GM23338 (cell line): Measurements from ENCODE around the gene AR. TPM values are rescaled to one million over a fixed set of nuclear protein-coding genes. Genes with fewer than 3 reads are reported as not detected.
"Not testable (repeated sequence)": the region's sequence is repeated elsewhere in the genome, so short reads cannot be mapped to it uniquely, and the experiment has no call there.

Experiments used
- ATAC-seq: fragments of 200-7000 bp; cut with Tn5 transposase; 3 replicates; pipeline ENCODE4 v1.9.1; 2020
- DNase-seq: peaks from one replicate; pipeline ENCODE4 v3.0.0-alpha.2; 2015; ENCODE audit warnings: low spot score
- H2AFZ ChIP-seq: fragments of 200-600 bp; sonication (generic); 2 replicates; pipeline ENCODE4 v1.8.0; 2016; ENCODE audit warnings: antibody characterized with exemption, mild to moderate bottlenecking, moderate library complexity
- H3F3A ChIP-seq: fragments of 200-600 bp; sonication (generic); replicated peaks from 2 replicates; pipeline ENCODE4 v1.8.0; 2017; ENCODE audit warnings: antibody characterized with exemption, mixed run types, low read depth
- H3K27ac ChIP-seq: fragments of 200-600 bp; sonication (generic); 2 replicates; pipeline ENCODE4 v1.6.1; 2016; ENCODE audit warnings: low read depth
- H3K27me3 ChIP-seq: fragments of 200-600 bp; sonication (generic); 2 replicates; pipeline ENCODE4 v1.8.0; 2016; ENCODE audit warnings: mild to moderate bottlenecking, mixed run types, moderate library complexity; ENCODE audit not compliant: insufficient read depth
- H3K36me3 ChIP-seq: fragments of 200-600 bp; sonication (generic); 2 replicates; pipeline ENCODE4 v1.8.0; 2016; ENCODE audit warnings: mild to moderate bottlenecking; ENCODE audit not compliant: insufficient read depth
- H3K4me1 ChIP-seq: fragments of 200-600 bp; sonication (generic); 2 replicates; pipeline ENCODE4 v1.8.0; 2016; ENCODE audit warnings: mild to moderate bottlenecking, moderate library complexity; ENCODE audit not compliant: insufficient read depth
- H3K4me2 ChIP-seq: fragments of 200-600 bp; sonication (generic); 2 replicates; pipeline ENCODE4 v1.7.1; 2017; ENCODE audit warnings: mixed run types
- H3K4me3 ChIP-seq: fragments of 200-600 bp; sonication (generic); 2 replicates; pipeline ENCODE4 v1.6.1; 2016; ENCODE audit warnings: mixed run types
- H3K79me2 ChIP-seq: fragments of 200-600 bp; sonication (generic); replicated peaks from 2 replicates; pipeline ENCODE4 v1.8.0; 2017; ENCODE audit warnings: mild to moderate bottlenecking; ENCODE audit not compliant: insufficient read depth
- H3K9me2 ChIP-seq: fragments of 200-600 bp; sonication (generic); 2 replicates; pipeline ENCODE4 v1.8.0; 2017; ENCODE audit not compliant: insufficient read depth
- H4K20me1 ChIP-seq: fragments of 200-600 bp; sonication (generic); replicated peaks from 2 replicates; pipeline ENCODE4 v1.8.0; 2017; ENCODE audit warnings: mild to moderate bottlenecking; ENCODE audit not compliant: insufficient read depth
- H3K27ac Mint-ChIP-seq: 2 replicates; pipeline ENCODE4 v1.8.0; 2020; ENCODE audit warnings: inconsistent platforms, mild to moderate bottlenecking, moderate library complexity, mixed read lengths
- H3K27me3 Mint-ChIP-seq: 3 replicates; pipeline ENCODE4 v1.8.0; 2022; ENCODE audit warnings: low read depth, mild to moderate bottlenecking, moderate library complexity, mixed read lengths, inconsistent platforms; ENCODE audit not compliant: insufficient read depth, poor library complexity
- H3K36me3 Mint-ChIP-seq: 3 replicates; pipeline ENCODE4 v1.8.0; 2021; ENCODE audit warnings: low read depth, mild to moderate bottlenecking, inconsistent platforms, moderate library complexity, mixed read lengths
- H3K4me1 Mint-ChIP-seq: 3 replicates; pipeline ENCODE4 v1.8.0; 2020; ENCODE audit warnings: mild to moderate bottlenecking, inconsistent platforms, mixed read lengths
- H3K4me3 Mint-ChIP-seq: 3 replicates; pipeline ENCODE4 v1.8.0; 2021; ENCODE audit warnings: moderate library complexity, mild to moderate bottlenecking, inconsistent platforms, mixed read lengths
- H3K9me3 Mint-ChIP-seq: 3 replicates; pipeline ENCODE4 v1.8.0; 2020; ENCODE audit warnings: moderate library complexity, mild to moderate bottlenecking, inconsistent platforms, mixed read lengths
- CREB1 ChIP-seq: fragments of 250-450 bp; sonication (Bioruptor Pico); IDR thresholded peaks from 2 replicates; pipeline ENCODE4 v1.5.0; 2020; ENCODE audit warnings: low read depth, mild to moderate bottlenecking, moderate library complexity
- ETS1 ChIP-seq: IDR thresholded peaks from 2 replicates; pipeline ENCODE4 v1.6.1; 2016; ENCODE audit warnings: antibody characterized with exemption
- EZH2 ChIP-seq: fragments of 200-600 bp; sonication (generic); IDR thresholded peaks from one replicate; pipeline ENCODE4 v1.8.0; 2017; ENCODE audit warnings: antibody characterized with exemption, mild to moderate bottlenecking, low read depth; ENCODE audit not compliant: unreplicated experiment
- EZH2phosphoT487 ChIP-seq: fragments of 200-600 bp; sonication (generic); IDR thresholded peaks from one replicate; pipeline ENCODE4 v1.8.1; 2018; ENCODE audit warnings: antibody characterized with exemption; ENCODE audit not compliant: unreplicated experiment
- JUNB ChIP-seq: IDR thresholded peaks from one replicate; pipeline ENCODE4 v1.6.1; 2016; ENCODE audit warnings: antibody characterized with exemption; ENCODE audit not compliant: unreplicated experiment
- ZNF114 ChIP-seq: fragments of 250-450 bp; sonication (Bioruptor Pico); IDR thresholded peaks from 2 replicates; pipeline ENCODE4 v1.5.0; 2020; ENCODE audit warnings: mild to moderate bottlenecking, moderate library complexity
- ZNF331 ChIP-seq: fragments of 250-450 bp; sonication (Bioruptor Pico); IDR thresholded peaks from 2 replicates; pipeline ENCODE4 v1.5.0; 2020; ENCODE audit warnings: low read depth, mild to moderate bottlenecking, moderate library complexity
- ZNF462 ChIP-seq: fragments of 250-450 bp; sonication (Bioruptor Pico); IDR thresholded peaks from 2 replicates; pipeline ENCODE4 v1.5.0; 2020; ENCODE audit warnings: mild to moderate bottlenecking, moderate library complexity
- polyA plus RNA-seq: library from polyadenylated mRNA; unstranded; fragments of >200 nt; fragmentation: Nextera tagmentation; extraction: Ambion mirVana; gene quantifications from 2 replicates; pipeline ENCODE4 v1.2.1, GENCODE V29; 2016
- total RNA-seq: library from RNA; depleted of rRNA; stranded (reverse); fragments of >200 nt; shearing (Covaris generic); gene quantifications from 2 replicates; pipeline ENCODE4 v1.2.3, GENCODE V29; 2014
- TF ChIP-seq, protein P1 (sequence below), 2 experiments: fragments of 200-600 bp in 1 of 2; sonication (generic) in 1 of 2; conservative IDR thresholded peaks; 2 replicates each; pipeline versions ENCODE4 v1.5.1 to v1.6.1; 2016 to 2017; ENCODE audit warnings: antibody characterized with exemption in 2 of 2, low read depth in 2 of 2, mild to moderate bottlenecking in 2 of 2, moderate library complexity in 1 of 2
- TF ChIP-seq, protein P2 (sequence below): IDR thresholded peaks from one replicate; pipeline ENCODE4 v1.6.1; 2018; ENCODE audit warnings: antibody characterized with exemption; ENCODE audit not compliant: unreplicated experiment

AR gene
- total and polyA plus RNA-seq, 2 experiments from 2014 or later, result 11.2 to 13.3 TPM

- Histone ChIP-seq H3K4me1 (no peaks in the 10 kb centered on the region), H3K36me3 (no peaks in the 10 kb centered on the region), H3K27ac (no peak overlapping the region), H3K9me2 (no peaks in the 10 kb centered on the region), H3K79me2 (peaks cover 17% of the 10 kb centered on the region), H3K27me3 (no peaks in the 10 kb centered on the region), H2AFZ (no peak overlapping the region), H4K20me1 (no peaks in the 10 kb centered on the region), H3K4me2 (no peak overlapping the region), H3F3A (no peaks in the 10 kb centered on the region), H3K4me3 (no peak overlapping the region)
- peaks cover 41% of the 10 kb centered on the region for H3K9me3 Mint-ChIP-seq
- H3K4me1 Mint-ChIP-seq, result no peaks in the 10 kb centered on the region
- no peak overlapping the region for H3K4me3 Mint-ChIP-seq
- TF ChIP-seq, protein P1, sequence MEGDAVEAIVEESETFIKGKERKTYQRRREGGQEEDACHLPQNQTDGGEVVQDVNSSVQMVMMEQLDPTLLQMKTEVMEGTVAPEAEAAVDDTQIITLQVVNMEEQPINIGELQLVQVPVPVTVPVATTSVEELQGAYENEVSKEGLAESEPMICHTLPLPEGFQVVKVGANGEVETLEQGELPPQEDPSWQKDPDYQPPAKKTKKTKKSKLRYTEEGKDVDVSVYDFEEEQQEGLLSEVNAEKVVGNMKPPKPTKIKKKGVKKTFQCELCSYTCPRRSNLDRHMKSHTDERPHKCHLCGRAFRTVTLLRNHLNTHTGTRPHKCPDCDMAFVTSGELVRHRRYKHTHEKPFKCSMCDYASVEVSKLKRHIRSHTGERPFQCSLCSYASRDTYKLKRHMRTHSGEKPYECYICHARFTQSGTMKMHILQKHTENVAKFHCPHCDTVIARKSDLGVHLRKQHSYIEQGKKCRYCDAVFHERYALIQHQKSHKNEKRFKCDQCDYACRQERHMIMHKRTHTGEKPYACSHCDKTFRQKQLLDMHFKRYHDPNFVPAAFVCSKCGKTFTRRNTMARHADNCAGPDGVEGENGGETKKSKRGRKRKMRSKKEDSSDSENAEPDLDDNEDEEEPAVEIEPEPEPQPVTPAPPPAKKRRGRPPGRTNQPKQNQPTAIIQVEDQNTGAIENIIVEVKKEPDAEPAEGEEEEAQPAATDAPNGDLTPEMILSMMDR (conservative IDR thresholded peaks at IDR 0.05; ENCODE audit: low read depth in 2 of 2), result no peak
- no peak for TF ChIP-seq ZNF462 (CRISPR knock-in tag)
- TF ChIP-seq, protein P2, sequence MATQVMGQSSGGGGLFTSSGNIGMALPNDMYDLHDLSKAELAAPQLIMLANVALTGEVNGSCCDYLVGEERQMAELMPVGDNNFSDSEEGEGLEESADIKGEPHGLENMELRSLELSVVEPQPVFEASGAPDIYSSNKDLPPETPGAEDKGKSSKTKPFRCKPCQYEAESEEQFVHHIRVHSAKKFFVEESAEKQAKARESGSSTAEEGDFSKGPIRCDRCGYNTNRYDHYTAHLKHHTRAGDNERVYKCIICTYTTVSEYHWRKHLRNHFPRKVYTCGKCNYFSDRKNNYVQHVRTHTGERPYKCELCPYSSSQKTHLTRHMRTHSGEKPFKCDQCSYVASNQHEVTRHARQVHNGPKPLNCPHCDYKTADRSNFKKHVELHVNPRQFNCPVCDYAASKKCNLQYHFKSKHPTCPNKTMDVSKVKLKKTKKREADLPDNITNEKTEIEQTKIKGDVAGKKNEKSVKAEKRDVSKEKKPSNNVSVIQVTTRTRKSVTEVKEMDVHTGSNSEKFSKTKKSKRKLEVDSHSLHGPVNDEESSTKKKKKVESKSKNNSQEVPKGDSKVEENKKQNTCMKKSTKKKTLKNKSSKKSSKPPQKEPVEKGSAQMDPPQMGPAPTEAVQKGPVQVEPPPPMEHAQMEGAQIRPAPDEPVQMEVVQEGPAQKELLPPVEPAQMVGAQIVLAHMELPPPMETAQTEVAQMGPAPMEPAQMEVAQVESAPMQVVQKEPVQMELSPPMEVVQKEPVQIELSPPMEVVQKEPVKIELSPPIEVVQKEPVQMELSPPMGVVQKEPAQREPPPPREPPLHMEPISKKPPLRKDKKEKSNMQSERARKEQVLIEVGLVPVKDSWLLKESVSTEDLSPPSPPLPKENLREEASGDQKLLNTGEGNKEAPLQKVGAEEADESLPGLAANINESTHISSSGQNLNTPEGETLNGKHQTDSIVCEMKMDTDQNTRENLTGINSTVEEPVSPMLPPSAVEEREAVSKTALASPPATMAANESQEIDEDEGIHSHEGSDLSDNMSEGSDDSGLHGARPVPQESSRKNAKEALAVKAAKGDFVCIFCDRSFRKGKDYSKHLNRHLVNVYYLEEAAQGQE, result no peak
- no peak for TF ChIP-seq CREB1 (CRISPR knock-in tag)
- TF ChIP-seq ZNF114 (CRISPR knock-in tag), result no peak
- no peak for TF ChIP-seq EZH2
- no peak for TF ChIP-seq ETS1
- TF ChIP-seq ZNF331, result no peak
- TF ChIP-seq JUNB, result no peak
- no peak for TF ChIP-seq EZH2phosphoT487
- ATAC-seq, result no peak
- DNase-seq, result no peak
- no peak overlapping the region for H3K27ac Mint-ChIP-seq
- no peaks in the 10 kb centered on the region for H3K27me3 Mint-ChIP-seq
- peaks cover 50% of the 10 kb centered on the region for H3K36me3 Mint-ChIP-seq
Measured at GRCh38 chrX:67665583-67665982, 121.8 kb downstream of the AR start.

GRCh38 chrX:67670717-67671116 is 126.9 kb downstream of the AR start:
- H2AFZ ChIP-seq, H3K9me2 ChIP-seq, H3F3A ChIP-seq, H3K4me2 ChIP-seq, H3K4me1 Mint-ChIP-seq, H3K4me3 Mint-ChIP-seq, H4K20me1 ChIP-seq, DNase-seq, H3K27me3 ChIP-seq, H3K27ac Mint-ChIP-seq, ATAC-seq, H3K36me3 ChIP-seq, H3K27ac ChIP-seq, H3K4me1 ChIP-seq, H3K27me3 Mint-ChIP-seq, H3K4me3 ChIP-seq: not testable (repeated sequence)
- peaks cover 20% of the 10 kb centered on the region for H3K79me2 ChIP-seq
- Mint-ChIP-seq H3K36me3 (peaks cover 15% of the 10 kb centered on the region; the same call in 2 of the 3 replicates), H3K9me3 (peaks cover 13% of the 10 kb centered on the region)
